ENCODE measurements around the gene P4HB.

P4HB gene

DNA sequence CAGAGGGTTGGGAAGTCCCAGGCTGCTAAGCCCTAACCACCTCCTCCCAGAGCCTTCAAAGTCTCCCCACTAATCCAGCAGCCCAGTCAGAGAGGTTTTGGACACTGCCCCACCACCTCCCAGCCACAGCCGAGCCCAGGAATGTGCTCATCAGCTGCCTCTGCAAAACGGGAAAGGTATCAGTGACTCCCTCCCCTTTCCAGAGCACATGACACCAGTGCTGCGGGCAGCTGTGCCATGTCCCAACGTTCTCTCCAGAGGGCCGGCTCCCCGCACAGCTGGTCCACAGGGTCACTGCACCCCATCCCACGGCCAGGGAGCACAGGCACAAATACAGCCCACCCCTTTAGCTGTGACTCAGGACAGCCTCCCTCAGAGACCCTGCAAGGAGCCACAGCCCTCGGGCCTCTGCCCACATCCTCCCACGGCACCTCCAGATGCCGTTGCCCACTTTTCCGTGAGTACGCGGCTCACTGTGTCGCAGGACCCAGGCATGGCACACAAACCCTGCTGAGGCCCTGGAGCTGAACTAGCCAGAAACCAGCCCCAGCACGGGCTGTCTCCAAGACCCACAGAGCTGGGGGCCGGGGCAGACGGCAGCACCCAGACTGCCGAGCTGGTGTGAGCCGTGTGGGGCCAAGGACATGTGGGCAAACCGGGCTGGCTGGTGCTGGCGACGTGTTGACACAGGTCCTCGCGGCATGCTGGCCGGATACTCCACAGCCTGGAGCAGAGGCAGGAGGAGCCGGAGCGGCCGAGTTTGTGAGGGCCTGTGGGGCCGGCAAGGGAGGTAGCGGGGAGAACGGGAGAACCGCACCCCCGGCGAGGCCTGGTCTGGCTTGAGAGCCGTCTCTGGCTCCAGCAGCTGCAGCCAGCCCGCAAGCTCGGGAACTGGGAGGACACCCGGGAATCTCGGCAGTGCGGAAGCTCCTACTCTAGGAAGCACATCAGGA is 19.2 kb downstream of the P4HB start:
- no peak for TF ChIP-seq FOXM1 (IDR thresholded peaks at IDR 0.05; ENCODE audit: borderline replicate concordance, low read depth)
- no peak for TF ChIP-seq YY1 (IDR thresholded peaks at IDR 0.05; ENCODE audit: low read depth)
- TF ChIP-seq EP300 (IDR thresholded peaks at IDR 0.05; ENCODE audit: borderline replicate concordance): no peak
- TF ChIP-seq TEAD4 (IDR thresholded peaks at IDR 0.05): no peak
- TF ChIP-seq NFIC (IDR thresholded peaks at IDR 0.05): no peak
- no peak for TF ChIP-seq TAF1 (IDR thresholded peaks at IDR 0.05; ENCODE audit: low read depth)
- no peak for TF ChIP-seq ZBTB7A (IDR thresholded peaks at IDR 0.05; ENCODE audit: low read depth)
- no peak for TF ChIP-seq REST (IDR thresholded peaks at IDR 0.05; ENCODE audit: low read depth)
- TF ChIP-seq EGR1 (IDR thresholded peaks at IDR 0.05): no peak
- TF ChIP-seq MAX (IDR thresholded peaks at IDR 0.05): no peak
- TF ChIP-seq, protein P1, sequence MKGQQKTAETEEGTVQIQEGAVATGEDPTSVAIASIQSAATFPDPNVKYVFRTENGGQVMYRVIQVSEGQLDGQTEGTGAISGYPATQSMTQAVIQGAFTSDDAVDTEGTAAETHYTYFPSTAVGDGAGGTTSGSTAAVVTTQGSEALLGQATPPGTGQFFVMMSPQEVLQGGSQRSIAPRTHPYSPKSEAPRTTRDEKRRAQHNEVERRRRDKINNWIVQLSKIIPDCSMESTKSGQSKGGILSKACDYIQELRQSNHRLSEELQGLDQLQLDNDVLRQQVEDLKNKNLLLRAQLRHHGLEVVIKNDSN (IDR thresholded peaks at IDR 0.05): no peak
- no peak for TF ChIP-seq CREB1 (IDR thresholded peaks at IDR 0.05; ENCODE audit: low read depth)
- TF ChIP-seq RAD21 (IDR thresholded peaks at IDR 0.05; ENCODE audit: low read depth): no peak
- TF ChIP-seq CEBPB (IDR thresholded peaks at IDR 0.05): no peak
- no peak for TF ChIP-seq TCF12 (IDR thresholded peaks at IDR 0.05; ENCODE audit: low read depth)

DNA sequence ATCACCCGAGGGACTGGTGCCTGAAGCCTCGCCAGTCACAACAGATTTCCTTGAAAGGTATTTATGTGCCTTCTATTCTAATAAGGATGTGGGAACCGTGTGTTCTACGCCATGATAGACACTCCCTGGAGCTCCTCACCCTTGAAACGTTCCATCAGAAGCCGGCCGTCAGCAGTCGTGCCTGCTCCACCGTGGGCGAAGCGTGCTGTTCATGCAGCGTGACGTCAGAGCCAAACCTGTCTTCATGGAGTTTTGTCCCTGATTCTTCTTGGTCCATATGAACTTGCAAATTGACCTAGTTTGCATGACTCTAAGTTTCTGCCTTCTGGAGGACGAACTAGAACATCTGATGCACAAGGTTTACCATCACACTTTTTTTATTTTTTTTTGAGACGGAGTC is 21.0 kb downstream of the P4HB start:
- TF ChIP-seq TAF1 (IDR thresholded peaks at IDR 0.05; ENCODE audit: low read depth): no peak
- no peak for TF ChIP-seq CEBPB (IDR thresholded peaks at IDR 0.05)
- no peak for TF ChIP-seq ZBTB7A (IDR thresholded peaks at IDR 0.05; ENCODE audit: low read depth)
- no peak for TF ChIP-seq RAD21 (IDR thresholded peaks at IDR 0.05; ENCODE audit: low read depth)
- no peak for TF ChIP-seq YY1 (IDR thresholded peaks at IDR 0.05; ENCODE audit: low read depth)
- TF ChIP-seq, protein P1 (IDR thresholded peaks at IDR 0.05): no peak
- no peak for TF ChIP-seq FOXM1 (IDR thresholded peaks at IDR 0.05; ENCODE audit: borderline replicate concordance, low read depth)
- no peak for TF ChIP-seq EP300 (IDR thresholded peaks at IDR 0.05; ENCODE audit: borderline replicate concordance)
- no peak for TF ChIP-seq TEAD4 (IDR thresholded peaks at IDR 0.05)
- no peak for TF ChIP-seq CREB1 (IDR thresholded peaks at IDR 0.05; ENCODE audit: low read depth)
- TF ChIP-seq NFIC (IDR thresholded peaks at IDR 0.05): no peak

DNA sequence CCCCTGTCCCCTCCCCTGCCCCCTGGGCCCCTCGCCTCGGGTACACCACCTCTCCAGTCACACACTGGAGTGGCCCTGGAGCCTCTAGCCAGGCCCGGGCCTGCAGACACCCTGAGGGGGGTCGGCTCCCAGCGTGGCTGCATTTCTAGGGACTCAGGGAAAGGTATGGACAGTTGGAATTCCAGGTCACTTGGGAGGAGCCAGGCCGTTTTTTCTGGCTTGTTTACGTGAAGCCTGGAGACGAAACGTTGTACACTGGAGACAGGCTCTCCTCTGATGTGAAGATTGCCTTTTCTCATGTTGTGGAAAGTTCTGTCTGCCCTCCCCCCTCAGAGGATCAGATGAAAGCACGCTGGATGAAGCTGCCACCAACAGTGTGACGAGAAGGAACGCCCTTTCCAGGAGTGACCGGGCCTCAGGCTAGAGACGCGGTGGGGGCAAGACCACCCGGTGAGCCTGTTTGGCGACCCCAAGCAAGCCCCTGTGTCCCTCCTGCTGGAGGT is 21.5 kb downstream of the P4HB start:
- TF ChIP-seq REST (IDR thresholded peaks at IDR 0.05; ENCODE audit: low read depth): no peak
- TF ChIP-seq RAD21 (IDR thresholded peaks at IDR 0.05; ENCODE audit: low read depth): no peak
- TF ChIP-seq TAF1 (IDR thresholded peaks at IDR 0.05; ENCODE audit: low read depth): no peak
- TF ChIP-seq EGR1 (IDR thresholded peaks at IDR 0.05): no peak
- no peak for TF ChIP-seq TEAD4 (IDR thresholded peaks at IDR 0.05)
- TF ChIP-seq NFIC (IDR thresholded peaks at IDR 0.05): no peak
- no peak for TF ChIP-seq YY1 (IDR thresholded peaks at IDR 0.05; ENCODE audit: low read depth)
- no peak for TF ChIP-seq CREB1 (IDR thresholded peaks at IDR 0.05; ENCODE audit: low read depth)
- TF ChIP-seq EP300 (IDR thresholded peaks at IDR 0.05; ENCODE audit: borderline replicate concordance): no peak
- TF ChIP-seq ZBTB7A (IDR thresholded peaks at IDR 0.05; ENCODE audit: low read depth): no peak
- no peak for TF ChIP-seq MAX (IDR thresholded peaks at IDR 0.05)
- no peak for TF ChIP-seq FOXM1 (IDR thresholded peaks at IDR 0.05; ENCODE audit: borderline replicate concordance, low read depth)
- TF ChIP-seq, protein P1 (IDR thresholded peaks at IDR 0.05): no peak
- TF ChIP-seq TCF12 (IDR thresholded peaks at IDR 0.05; ENCODE audit: low read depth): no peak
- TF ChIP-seq CEBPB (IDR thresholded peaks at IDR 0.05): no peak

DNA sequence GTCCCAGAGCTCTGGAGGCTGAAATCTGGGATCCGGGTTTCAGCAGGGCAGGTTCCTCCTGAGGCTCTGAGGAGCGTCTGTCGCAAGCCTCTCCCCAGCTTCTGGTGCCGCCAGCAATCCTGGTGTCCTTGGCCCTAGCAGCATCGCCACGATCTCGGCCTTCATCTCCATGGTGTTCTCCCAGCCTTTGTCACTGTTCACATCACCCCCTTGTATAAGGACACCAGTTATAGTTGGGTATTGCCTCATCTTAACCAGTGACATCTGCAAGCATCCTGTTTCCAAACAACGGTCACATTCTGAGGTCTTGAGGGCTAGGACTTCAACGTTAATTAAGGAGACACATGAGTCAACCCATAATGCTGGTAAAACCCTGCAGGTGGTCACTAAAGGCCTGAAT is 22.7 kb downstream of the P4HB start:
- TF ChIP-seq YY1 (IDR thresholded peaks at IDR 0.05; ENCODE audit: low read depth) (no peak), EP300 (IDR thresholded peaks at IDR 0.05; ENCODE audit: borderline replicate concordance) (no peak), CEBPB (IDR thresholded peaks at IDR 0.05) (no peak), TCF12 (IDR thresholded peaks at IDR 0.05; ENCODE audit: low read depth) (no peak), MAX (IDR thresholded peaks at IDR 0.05) (no peak), EGR1 (IDR thresholded peaks at IDR 0.05) (no peak), REST (IDR thresholded peaks at IDR 0.05; ENCODE audit: low read depth) (no peak), TAF1 (IDR thresholded peaks at IDR 0.05; ENCODE audit: low read depth) (no peak), CREB1 (IDR thresholded peaks at IDR 0.05; ENCODE audit: low read depth) (no peak), ZBTB7A (IDR thresholded peaks at IDR 0.05; ENCODE audit: low read depth) (no peak), TEAD4 (IDR thresholded peaks at IDR 0.05) (no peak), FOXM1 (IDR thresholded peaks at IDR 0.05; ENCODE audit: borderline replicate concordance, low read depth) (no peak), NFIC (IDR thresholded peaks at IDR 0.05) (no peak), RAD21 (IDR thresholded peaks at IDR 0.05; ENCODE audit: low read depth) (no peak)
- TF ChIP-seq, protein P1 (IDR thresholded peaks at IDR 0.05): no peak
